ENCODE measurements around the gene SEPTIN10.

Gene SEPTIN10

GRCh38 chr2:109503191-109503590, 110.6 kb downstream of the SEPTIN10 start (continued):
- TF ChIP-seq PATZ1 (CRISPR knock-in tag; IDR thresholded peaks at IDR 0.05; ENCODE audit: borderline replicate concordance) (no peak), ZNF565 (CRISPR knock-in tag; conservative IDR thresholded peaks at IDR 0.05; ENCODE audit: low read depth) (no peak), SNAI2 (CRISPR knock-in tag; IDR thresholded peaks at IDR 0.05) (no peak), BACH2 (CRISPR knock-in tag; IDR thresholded peaks at IDR 0.05; ENCODE audit: borderline replicate concordance) (no peak), ISL1 (CRISPR knock-in tag; IDR thresholded peaks at IDR 0.05) (no peak), ZC3H10 (CRISPR knock-in tag; IDR thresholded peaks at IDR 0.05) (no peak)

- ATAC-seq = no peak
- TF ChIP-seq TOX (CRISPR knock-in tag; IDR thresholded peaks at IDR 0.05; ENCODE audit: borderline replicate concordance) (no peak), RARB (CRISPR knock-in tag; IDR thresholded peaks at IDR 0.05) (no peak), PPARA (CRISPR knock-in tag; IDR thresholded peaks at IDR 0.05; ENCODE audit: borderline replicate concordance) (no peak)
Measured at GRCh38 chr2:109501461-109501860, 112.3 kb downstream of the SEPTIN10 start.

GRCh38 chr2:109500910-109501309, 112.9 kb downstream of the SEPTIN10 start:
- TF ChIP-seq ZFP3 (CRISPR knock-in tag; IDR thresholded peaks at IDR 0.05) = no peak
- no peak for TF ChIP-seq CSDC2 (CRISPR knock-in tag; IDR thresholded peaks at IDR 0.05)
- TF ChIP-seq RARB (CRISPR knock-in tag; IDR thresholded peaks at IDR 0.05) = no peak
- TF ChIP-seq POU6F1 (CRISPR knock-in tag; IDR thresholded peaks at IDR 0.05; ENCODE audit: borderline replicate concordance, low read depth) = no peak
- TF ChIP-seq CREB5 (CRISPR knock-in tag; IDR thresholded peaks at IDR 0.05; ENCODE audit: low read depth) = no peak
- TF ChIP-seq ZFP30 (CRISPR knock-in tag; IDR thresholded peaks at IDR 0.05) = no peak
- no peak for TF ChIP-seq TSHZ2 (CRISPR knock-in tag; IDR thresholded peaks at IDR 0.05)
- no peak for TF ChIP-seq OSR1 (CRISPR knock-in tag; IDR thresholded peaks at IDR 0.05)
- TF ChIP-seq ZC3H10 (CRISPR knock-in tag; IDR thresholded peaks at IDR 0.05) = no peak
- TF ChIP-seq ZNF70 (CRISPR knock-in tag; IDR thresholded peaks at IDR 0.05) = no peak
- no peak for TF ChIP-seq ZNF565 (CRISPR knock-in tag; conservative IDR thresholded peaks at IDR 0.05; ENCODE audit: low read depth)
- no peak for TF ChIP-seq ESRRG (CRISPR knock-in tag; IDR thresholded peaks at IDR 0.05)
- no peak for TF ChIP-seq CSRNP3 (CRISPR knock-in tag; IDR thresholded peaks at IDR 0.05)
- TF ChIP-seq PATZ1 (CRISPR knock-in tag; IDR thresholded peaks at IDR 0.05; ENCODE audit: borderline replicate concordance) = no peak
- no peak for TF ChIP-seq TOX (CRISPR knock-in tag; IDR thresholded peaks at IDR 0.05; ENCODE audit: borderline replicate concordance)
- TF ChIP-seq TCF4 (CRISPR knock-in tag; IDR thresholded peaks at IDR 0.05; ENCODE audit: borderline replicate concordance) = no peak
- ATAC-seq = no peak
